Type B pancreatic cell (in vitro differentiated cells): Measurements from ENCODE around the gene RAD23A. TPM values are rescaled to one million over a fixed set of nuclear protein-coding genes. Genes with fewer than 3 reads are reported as not detected.
A peak's percentile ranks its signal among the peaks of the same experiment; 100 is the strongest.

Experiments
- DNase-seq: peaks from one replicate; pipeline ENCODE4 v3.0.0; 2021; ENCODE audit warnings: mixed read lengths; ENCODE audit not compliant: unreplicated experiment; ENCODE audit errors: extremely low spot score
- H3K27ac Mint-ChIP-seq: 2 replicates; pipeline ENCODE4 v1.8.0; 2021; ENCODE audit warnings: mild to moderate bottlenecking, mixed read lengths
- H3K27me3 Mint-ChIP-seq: 2 replicates; pipeline ENCODE4 v1.8.0; 2021; ENCODE audit warnings: mixed read lengths
- H3K36me3 Mint-ChIP-seq: 2 replicates; pipeline ENCODE4 v1.8.0; 2021; ENCODE audit warnings: mixed read lengths
- H3K4me1 Mint-ChIP-seq: one replicate; pipeline ENCODE4 v1.8.0; 2021; ENCODE audit warnings: mixed read lengths; ENCODE audit not compliant: unreplicated experiment
- H3K4me3 Mint-ChIP-seq: 2 replicates; pipeline ENCODE4 v1.8.0; 2021; ENCODE audit warnings: mild to moderate bottlenecking, mixed read lengths
- H3K9me3 Mint-ChIP-seq: 2 replicates; pipeline ENCODE4 v1.8.0; 2021; ENCODE audit warnings: mixed read lengths
- CTCF ChIP-seq: fragments of 200-600 bp; sonication (generic); conservative IDR thresholded peaks from 2 replicates; pipeline ENCODE4 v1.5.0; 2021; ENCODE audit warnings: antibody characterized with exemption, mild to moderate bottlenecking
- total RNA-seq: library from RNA; stranded (reverse); gene quantifications from 2 replicates; pipeline ENCODE4 v1.2.1, GENCODE V29; 2021; ENCODE audit warnings: low replicate concordance

The RAD23A gene
- total RNA-seq, 1 donor from 2014 or later = 77.1 TPM

- Mint-ChIP-seq H3K4me1 (peaks cover 11% of the 10 kb centered on the region), H3K27me3 (peaks cover 42% of the 10 kb centered on the region)
These were observed 38.0 kb downstream of the RAD23A start for GRCh38 chr19:12983542-12984142.

GRCh38 chr19:12984143-12984627 lies 38.5 kb downstream of the RAD23A start:
- Mint-ChIP-seq H3K27me3 (peaks cover 38% of the 10 kb centered on the region), H3K4me3 (no peak overlapping the region), H3K36me3 (no peaks in the 10 kb centered on the region), H3K9me3 (no peaks in the 10 kb centered on the region), H3K4me1 (peaks cover 11% of the 10 kb centered on the region), H3K27ac (no peak overlapping the region)
- DNase-seq = no peak
- TF ChIP-seq CTCF = no peak

More at GRCh38 chr19:12983542-12984142, 38.0 kb downstream of the RAD23A start:
- Mint-ChIP-seq H3K36me3 (no peaks in the 10 kb centered on the region), H3K27ac (no peak overlapping the region), H3K4me3 (no peak overlapping the region), H3K9me3 (no peaks in the 10 kb centered on the region)
- TF ChIP-seq CTCF = peak; percentile 95
- peak; percentile 88 for DNase-seq

GRCh38 chr19:12984683-12985048 lies 39.0 kb downstream of the RAD23A start:
- Mint-ChIP-seq H3K36me3 (no peaks in the 10 kb centered on the region), H3K27me3 (peaks cover 38% of the 10 kb centered on the region), H3K4me3 (no peak overlapping the region)

GRCh38 chr19:12985049-12985776 lies 39.6 kb downstream of the RAD23A start:
- Mint-ChIP-seq H3K27me3 (peaks cover 36% of the 10 kb centered on the region), H3K36me3 (no peaks in the 10 kb centered on the region), H3K9me3 (no peaks in the 10 kb centered on the region), H3K4me3 (peak overlapping the region; percentile 52), H3K27ac (peak overlapping the region; percentile 50), H3K4me1 (peaks cover 11% of the 10 kb centered on the region)
- DNase-seq = no peak
- no peak for TF ChIP-seq CTCF

More at GRCh38 chr19:12984683-12985048, 39.0 kb downstream of the RAD23A start:
- H3K9me3 Mint-ChIP-seq = no peaks in the 10 kb centered on the region
- no peak overlapping the region for H3K27ac Mint-ChIP-seq
- no peak for DNase-seq
- no peak for TF ChIP-seq CTCF
- peaks cover 11% of the 10 kb centered on the region for H3K4me1 Mint-ChIP-seq

- peaks cover 16% of the 10 kb centered on the region for H3K4me1 Mint-ChIP-seq
- H3K36me3 Mint-ChIP-seq = no peaks in the 10 kb centered on the region
- H3K27ac Mint-ChIP-seq = no peak overlapping the region
- no peaks in the 10 kb centered on the region for H3K9me3 Mint-ChIP-seq
- TF ChIP-seq CTCF = no peak
- DNase-seq = no peak
- peaks cover 45% of the 10 kb centered on the region for H3K27me3 Mint-ChIP-seq
- H3K4me3 Mint-ChIP-seq = no peak overlapping the region
These were observed 41.1 kb downstream of the RAD23A start for GRCh38 chr19:12986726-12987125.
